Measurements from ENCODE around the gene NLN.
"Not testable (repeated sequence)": the region's sequence is repeated elsewhere in the genome, so short reads cannot be mapped to it uniquely, and the experiment has no call there.

The NLN gene

GRCh38 chr5:65772963-65773362 lies 51.0 kb downstream of the NLN start:
- DNase-seq (ENCODE audit: low read depth): not testable (repeated sequence)

GRCh38 chr5:65774346-65774745 lies 52.3 kb downstream of the NLN start:
- DNase-seq (ENCODE audit: low read depth): peak; percentile 62

GRCh38 chr5:65775476-65775875 lies 53.5 kb downstream of the NLN start:
- no peak for DNase-seq (ENCODE audit: low read depth)

- peak; percentile 28 for DNase-seq (ENCODE audit: low read depth)
Measured at GRCh38 chr5:65776441-65777141, 54.6 kb downstream of the NLN start.

GRCh38 chr5:65778126-65778525 lies 56.1 kb downstream of the NLN start:
- no peak for DNase-seq (ENCODE audit: low read depth)

GRCh38 chr5:65779643-65780042 lies 57.6 kb downstream of the NLN start:
- DNase-seq (ENCODE audit: low read depth): no peak

- not testable (repeated sequence) for DNase-seq (ENCODE audit: low read depth)
Measured at GRCh38 chr5:65788296-65788695, 66.3 kb downstream of the NLN start.

GRCh38 chr5:65790371-65791163 lies 68.6 kb downstream of the NLN start:
- no peak for DNase-seq (ENCODE audit: low read depth)

GRCh38 chr5:65791712-65792673 lies 70.0 kb downstream of the NLN start:
- no peak for DNase-seq (ENCODE audit: low read depth)

- no peak for DNase-seq (ENCODE audit: low read depth)
Measured at GRCh38 chr5:65796269-65796668, 74.3 kb downstream of the NLN start.

- no peak for DNase-seq (ENCODE audit: low read depth)
Measured at GRCh38 chr5:65796751-65797316, 74.8 kb downstream of the NLN start.

- no peak for DNase-seq (ENCODE audit: low read depth)
Measured at GRCh38 chr5:65797481-65797880, 75.5 kb downstream of the NLN start.

GRCh38 chr5:65799857-65800256 lies 77.9 kb downstream of the NLN start:
- no peak for DNase-seq (ENCODE audit: low read depth)

- no peak for DNase-seq (ENCODE audit: low read depth)
Measured at GRCh38 chr5:65800775-65801174, 78.8 kb downstream of the NLN start.

GRCh38 chr5:65801352-65801783 lies 79.4 kb downstream of the NLN start:
- peak; percentile 56 for DNase-seq (ENCODE audit: low read depth)

GRCh38 chr5:65802080-65802479 lies 80.1 kb downstream of the NLN start:
- DNase-seq (ENCODE audit: low read depth): no peak

- no peak for DNase-seq (ENCODE audit: low read depth)
Measured at GRCh38 chr5:65802820-65803219, 80.8 kb downstream of the NLN start.

- no peak for DNase-seq (ENCODE audit: low read depth)
Measured at GRCh38 chr5:65803699-65804391, 81.8 kb downstream of the NLN start.

GRCh38 chr5:65805089-65805488 lies 83.1 kb downstream of the NLN start:
- DNase-seq (ENCODE audit: low read depth): no peak

GRCh38 chr5:65807494-65807893 lies 85.5 kb downstream of the NLN start:
- not testable (repeated sequence) for DNase-seq (ENCODE audit: low read depth)

- no peak for DNase-seq (ENCODE audit: low read depth)
Measured at GRCh38 chr5:65808251-65808741, 86.3 kb downstream of the NLN start.

Data from GM04504 (cell line).